WTC11 (cell line): ENCODE results near the gene INPP5K. TPM values are rescaled to one million over a fixed set of nuclear protein-coding genes. Genes with fewer than 3 reads are reported as not detected.

ENCODE experiments used
- ATAC-seq: fragments of 200-7000 bp; cut with Tn5 transposase; 2 replicates; pipeline ENCODE4 v1.10.0; 2021; ENCODE audit warnings: mild to moderate bottlenecking, moderate library complexity
- CTCF ChIA-PET: fragments of 300-600 bp; sonication (Branson Sonifier 250); formaldehyde crosslinking; loops from one replicate; lab custom pipeline; 2021; ENCODE audit warnings: antibody characterized with exemption; lab: Charles Lee
- POLR2A ChIA-PET: fragments of 350-600 bp; sonication (Branson Sonifier 250); formaldehyde crosslinking; loops from one replicate; lab custom pipeline; 2021; ENCODE audit warnings: antibody characterized with exemption; lab: Charles Lee
- DNase-seq: peaks from one replicate; pipeline ENCODE4 v3.0.0; 2021; ENCODE audit warnings: low spot score
- H3K27ac Mint-ChIP-seq: 2 replicates; pipeline ENCODE4 v1.8.0; 2021; ENCODE audit warnings: mixed read lengths
- H3K27me3 Mint-ChIP-seq: 2 replicates; pipeline ENCODE4 v1.8.0; 2021; ENCODE audit warnings: low read depth, mild to moderate bottlenecking, moderate library complexity, mixed read lengths
- H3K36me3 Mint-ChIP-seq: 2 replicates; pipeline ENCODE4 v1.8.0; 2021; ENCODE audit warnings: mixed read lengths
- H3K4me1 Mint-ChIP-seq: 2 replicates; pipeline ENCODE4 v1.8.0; 2022; ENCODE audit warnings: mixed read lengths
- H3K4me3 Mint-ChIP-seq: 2 replicates; pipeline ENCODE4 v1.8.0; 2021; ENCODE audit warnings: mild to moderate bottlenecking, moderate library complexity, mixed read lengths
- H3K9me3 Mint-ChIP-seq: 2 replicates; pipeline ENCODE4 v1.8.0; 2021; ENCODE audit warnings: mixed read lengths
- CTCF ChIP-seq: fragments of 200-600 bp; IDR thresholded peaks from 2 replicates; pipeline ENCODE4 v1.8.0; 2022; ENCODE audit warnings: antibody characterized with exemption
- ERG ChIP-seq: fragments of 250-450 bp; sonication (Bioruptor Pico); IDR thresholded peaks from 2 replicates; pipeline ENCODE4 v1.8.0; 2021; ENCODE audit warnings: mild to moderate bottlenecking
- FOXJ3 ChIP-seq: sonication (generic); formaldehyde crosslinking; IDR thresholded peaks from 2 replicates; pipeline ENCODE4 v1.9.0; 2021; ENCODE audit warnings: missing genetic modification reagents, mild to moderate bottlenecking, borderline replicate concordance
- FOXK1 ChIP-seq: sonication (generic); formaldehyde crosslinking; IDR thresholded peaks from 2 replicates; pipeline ENCODE4 v1.8.0; 2022; ENCODE audit warnings: mild to moderate bottlenecking, moderate library complexity, missing genetic modification reagents
- FOXP1 ChIP-seq: sonication (generic); formaldehyde crosslinking; IDR thresholded peaks from 2 replicates; pipeline ENCODE4 v1.8.0; 2022; ENCODE audit warnings: missing genetic modification reagents, mild to moderate bottlenecking, moderate library complexity, borderline replicate concordance
- GABPB1 ChIP-seq: sonication (generic); formaldehyde crosslinking; IDR thresholded peaks from 2 replicates; pipeline ENCODE4 v1.8.1; 2023; ENCODE audit warnings: mild to moderate bottlenecking, missing genetic modification reagents
- IRF2 ChIP-seq: sonication (generic); formaldehyde crosslinking; IDR thresholded peaks from 2 replicates; pipeline ENCODE4 v1.8.0; 2022; ENCODE audit warnings: low read depth, missing genetic modification reagents, borderline replicate concordance
- NFATC4 ChIP-seq: fragments of 250-450 bp; sonication (Bioruptor Pico); IDR thresholded peaks from 2 replicates; pipeline ENCODE4 v1.9.0; 2021; ENCODE audit warnings: mild to moderate bottlenecking
- NFE2L1 ChIP-seq: sonication (generic); formaldehyde crosslinking; IDR thresholded peaks from 2 replicates; pipeline ENCODE4 v1.8.1; 2023; ENCODE audit warnings: missing genetic modification reagents
- NR2C2 ChIP-seq: sonication (generic); formaldehyde crosslinking; IDR thresholded peaks from 2 replicates; pipeline ENCODE4 v1.8.0; 2022; ENCODE audit warnings: mild to moderate bottlenecking, missing genetic modification reagents
- NR3C1 ChIP-seq: sonication (generic); formaldehyde crosslinking; conservative IDR thresholded peaks from 2 replicates; pipeline ENCODE4 v1.8.1; 2023; ENCODE audit warnings: low read depth, mild to moderate bottlenecking, missing genetic modification reagents
- SMAD4 ChIP-seq: sonication (generic); formaldehyde crosslinking; IDR thresholded peaks from 2 replicates; pipeline ENCODE4 v1.8.0; 2022; ENCODE audit warnings: mild to moderate bottlenecking, missing genetic modification reagents
- SP1 ChIP-seq: sonication (generic); formaldehyde crosslinking; conservative IDR thresholded peaks from 2 replicates; pipeline ENCODE4 v1.8.1; 2022; ENCODE audit warnings: missing genetic modification reagents
- TEAD4 ChIP-seq: sonication (generic); formaldehyde crosslinking; IDR thresholded peaks from 2 replicates; pipeline ENCODE4 v1.8.0; 2022; ENCODE audit warnings: mild to moderate bottlenecking, missing genetic modification reagents
- ZMAT4 ChIP-seq: fragments of 250-450 bp; sonication (Bioruptor Pico); IDR thresholded peaks from 2 replicates; pipeline ENCODE4 v1.9.0; 2021; ENCODE audit warnings: mild to moderate bottlenecking
- ZNF121 ChIP-seq: sonication (generic); formaldehyde crosslinking; IDR thresholded peaks from 2 replicates; pipeline ENCODE4 v1.8.0; 2023; ENCODE audit warnings: missing genetic modification reagents
- ZNF671 ChIP-seq: fragments of 250-450 bp; sonication (Bioruptor Pico); IDR thresholded peaks from 2 replicates; pipeline ENCODE4 v1.8.0; 2021; ENCODE audit warnings: mild to moderate bottlenecking
- total RNA-seq: library from RNA; stranded (reverse); gene quantifications from 3 replicates; pipeline ENCODE4 v1.2.3, GENCODE V29; 2021

Gene INPP5K
- total RNA-seq, 1 experiment from 2014 or later = 26.8 TPM

- Mint-ChIP-seq H3K4me1 (peaks cover 28% of the 10 kb centered on the region), H3K36me3 (peaks cover 20% of the 10 kb centered on the region), H3K27me3 (peaks cover 11% of the 10 kb centered on the region), H3K27ac (no peak overlapping the region), H3K4me3 (peak overlapping the region; percentile 79; the same call in 1 of the 2 replicates), H3K9me3 (no peaks in the 10 kb centered on the region)
- DNase-seq (peak; percentile 34), ATAC-seq (no peak)
- no peak for TF ChIP-seq SP1
- peak; percentile 30; the same call in 1 of the 2 replicates for TF ChIP-seq FOXP1 (CRISPR knock-in tag)
- ChIA-PET CTCF (interaction anchor here (0.7 to 1.4 kb wide), 11 partner anchors 12 to 143 kb away, joined by 3 to 14 read pairs (median 3); partner anchors contain the start of gene INPP5K), POLR2A (interaction anchor here (1.1 kb wide), 2 partner anchors 21 to 32 kb away, joined by 3 to 4 read pairs; partner anchors contain the start of gene INPP5K)
These were observed 32.3 kb downstream of the INPP5K start for GRCh38 chr17:1484060-1484535.

- DNase-seq = no peak
- ATAC-seq = no peak
- Mint-ChIP-seq H3K4me1 (peaks cover 20% of the 10 kb centered on the region), H3K27ac (no peak overlapping the region), H3K9me3 (no peaks in the 10 kb centered on the region), H3K36me3 (peaks cover 27% of the 10 kb centered on the region), H3K4me3 (no peak overlapping the region), H3K27me3 (peaks cover 9% of the 10 kb centered on the region)
- ChIA-PET POLR2A (interaction anchor here (0.6 kb wide), 1 partner anchor 11 kb away, joined by 3 read pairs; no protein-coding TSS in a partner anchor), CTCF (interaction anchor here (1.0 kb wide), 1 partner anchor 117 kb away, joined by 3 read pairs; no protein-coding TSS in a partner anchor)
- no peak for TF ChIP-seq FOXP1 (CRISPR knock-in tag)
- TF ChIP-seq ZNF121 (CRISPR knock-in tag) = peak; percentile 68; the same call in 1 of the 2 replicates
These were observed 33.7 kb downstream of the INPP5K start for GRCh38 chr17:1482680-1483079.

GRCh38 chr17:1481736-1482135 is 34.7 kb downstream of the INPP5K start:
- H3K4me1 Mint-ChIP-seq = peaks cover 14% of the 10 kb centered on the region
- ChIA-PET CTCF (interaction anchor here (1.0 kb wide), 1 partner anchor 116 kb away, joined by 3 read pairs; no protein-coding TSS in a partner anchor), POLR2A (no interaction called here)
- H3K4me3 Mint-ChIP-seq = no peak overlapping the region
- H3K27me3 Mint-ChIP-seq = peaks cover 4% of the 10 kb centered on the region
- no peak for ATAC-seq
- H3K9me3 Mint-ChIP-seq = no peaks in the 10 kb centered on the region
- H3K27ac Mint-ChIP-seq = no peak overlapping the region
- H3K36me3 Mint-ChIP-seq = peaks cover 27% of the 10 kb centered on the region
- no peak for DNase-seq
- TF ChIP-seq FOXJ3 (CRISPR knock-in tag) (no peak), NFATC4 (CRISPR knock-in tag) (no peak), NR2C2 (no peak), IRF2 (CRISPR knock-in tag) (no peak), ZMAT4 (CRISPR knock-in tag) (no peak), ZNF671 (CRISPR knock-in tag) (no peak), NFE2L1 (CRISPR knock-in tag) (no peak), GABPB1 (CRISPR knock-in tag) (no peak), NR3C1 (CRISPR knock-in tag) (no peak), FOXK1 (no peak), CTCF (no peak), TEAD4 (CRISPR knock-in tag) (no peak), SMAD4 (CRISPR knock-in tag) (no peak), ERG (CRISPR knock-in tag) (no peak)
